ENCODE measurements around the gene GPR35. TPM values are rescaled to one million over a fixed set of nuclear protein-coding genes. Genes with fewer than 3 reads are reported as not detected.

Gene GPR35
- total and polyA plus RNA-seq, 2 donors (not counting 3 experiments of a cell fraction or from before 2014, with no cell fraction given) = 0.18 to 0.33 TPM

DNA sequence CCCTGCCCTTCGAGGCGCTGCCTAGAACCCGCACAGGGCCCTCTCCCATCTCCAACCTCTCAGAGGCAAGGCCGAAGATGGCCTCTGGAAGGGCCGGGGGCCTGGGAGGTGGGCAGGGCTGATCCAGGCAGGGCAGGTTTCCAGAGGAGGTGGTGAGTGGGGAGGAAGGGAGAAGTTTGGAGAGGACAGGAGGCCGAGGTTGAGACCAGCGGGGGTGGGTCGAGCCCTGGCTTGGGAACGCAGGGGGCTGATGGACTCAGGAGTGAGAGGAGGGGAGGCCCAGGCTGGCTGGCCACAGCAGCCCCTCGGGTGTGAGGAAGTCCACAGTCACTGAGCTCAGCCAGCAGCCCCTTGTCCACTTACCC lies 28.2 kb upstream of the GPR35 start:
- CTCF ChIA-PET = interaction anchor here (2.0 kb wide), 1 partner anchor 11 kb away, joined by 5 read pairs; the partner anchor contains the start of gene CAPN10
- FAIRE-seq = no peak
- intact Hi-C loops (cut with micrococcal nuclease) = no loop called here

More for the DNA sequence above, 28.2 kb upstream of the GPR35 start:
- Histone ChIP-seq H2AFZ (ENCODE audit: low read depth, low read length) (no peak overlapping the region), H3K4me3 (replicated peaks in 1 of 3; ENCODE audit: insufficient read depth in 1 of 3, low read depth in 1 of 3, low read length in 3 of 3) (no peak overlapping the region), H3K27ac (ENCODE audit: insufficient read depth, low read depth, low read length) (no peak overlapping the region), H3K9me1 (replicated peaks; ENCODE audit: control insufficient read depth, extremely low read depth, insufficient read depth, low read length) (no peaks in the 10 kb centered on the region), H3K79me2 (ENCODE audit: control insufficient read depth, insufficient read depth, low read length) (peaks cover 2% of the 10 kb centered on the region), H3K36me3 (ENCODE audit: control insufficient read depth in 2 of 2, extremely low read depth in 1 of 2, insufficient read depth in 2 of 2, low read length in 2 of 2) (peaks cover 1 to 19% of the 10 kb centered on the region in 2 experiments), H3K9ac (replicated peaks; ENCODE audit: extremely low read depth, insufficient read depth, low read length) (no peak overlapping the region), H3K4me1 (ENCODE audit: control insufficient read depth, extremely low read depth, insufficient read depth, low read length) (no peaks in the 10 kb centered on the region), H4K20me1 (replicated peaks; ENCODE audit: control insufficient read depth, extremely low read depth, insufficient read depth, low read length) (no peaks in the 10 kb centered on the region), H3K4me2 (ENCODE audit: insufficient read depth, low read length) (no peak overlapping the region), H3K9me3 (replicated peaks; ENCODE audit: control insufficient read depth, insufficient read depth, low read length) (no peaks in the 10 kb centered on the region), H3K27me3 (ENCODE audit: control insufficient read depth in 2 of 2, insufficient read depth in 2 of 2, low read length in 2 of 2) (no peaks in the 10 kb centered on the region)
- no peak for DNase-seq (ENCODE audit: low read depth, low spot score)
- POLR2A ChIA-PET = no interaction called here
- dilution Hi-C loops (cut with MboI; ENCODE audit: extremely low pct_ligation_motif_present, low sequenced_read_pairs) = no loop called here
- BruUV-seq (replicated peaks) = no TSS peak
- TF ChIP-seq, protein P1, sequence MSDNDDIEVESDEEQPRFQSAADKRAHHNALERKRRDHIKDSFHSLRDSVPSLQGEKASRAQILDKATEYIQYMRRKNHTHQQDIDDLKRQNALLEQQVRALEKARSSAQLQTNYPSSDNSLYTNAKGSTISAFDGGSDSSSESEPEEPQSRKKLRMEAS (IDR thresholded peaks at IDR 0.05; ENCODE audit: insufficient read depth, insufficient read length) = no peak
- no peak for TF ChIP-seq FOS (IDR thresholded peaks at IDR 0.05; ENCODE audit: borderline replicate concordance, insufficient read depth, low read length)
- no peak for TF ChIP-seq POLR2A (IDR thresholded peaks at IDR 0.05; ENCODE audit: low read depth, low read length)
- no peak for TF ChIP-seq POLR2AphosphoS5 (IDR thresholded peaks at IDR 0.05; ENCODE audit: insufficient read depth, low read depth, low read length)
- TF ChIP-seq MYC (IDR thresholded peaks at IDR 0.05; ENCODE audit: low read depth, low read length) = no peak
- no peak for TF ChIP-seq EZH2 (IDR thresholded peaks at IDR 0.05; ENCODE audit: borderline replicate concordance, low read depth, low read length, severe bottlenecking)
- TF ChIP-seq GATA2 (IDR thresholded peaks at IDR 0.05; ENCODE audit: insufficient read depth, insufficient read length, low read depth, low read length) = no peak
- TF ChIP-seq, protein P2, sequence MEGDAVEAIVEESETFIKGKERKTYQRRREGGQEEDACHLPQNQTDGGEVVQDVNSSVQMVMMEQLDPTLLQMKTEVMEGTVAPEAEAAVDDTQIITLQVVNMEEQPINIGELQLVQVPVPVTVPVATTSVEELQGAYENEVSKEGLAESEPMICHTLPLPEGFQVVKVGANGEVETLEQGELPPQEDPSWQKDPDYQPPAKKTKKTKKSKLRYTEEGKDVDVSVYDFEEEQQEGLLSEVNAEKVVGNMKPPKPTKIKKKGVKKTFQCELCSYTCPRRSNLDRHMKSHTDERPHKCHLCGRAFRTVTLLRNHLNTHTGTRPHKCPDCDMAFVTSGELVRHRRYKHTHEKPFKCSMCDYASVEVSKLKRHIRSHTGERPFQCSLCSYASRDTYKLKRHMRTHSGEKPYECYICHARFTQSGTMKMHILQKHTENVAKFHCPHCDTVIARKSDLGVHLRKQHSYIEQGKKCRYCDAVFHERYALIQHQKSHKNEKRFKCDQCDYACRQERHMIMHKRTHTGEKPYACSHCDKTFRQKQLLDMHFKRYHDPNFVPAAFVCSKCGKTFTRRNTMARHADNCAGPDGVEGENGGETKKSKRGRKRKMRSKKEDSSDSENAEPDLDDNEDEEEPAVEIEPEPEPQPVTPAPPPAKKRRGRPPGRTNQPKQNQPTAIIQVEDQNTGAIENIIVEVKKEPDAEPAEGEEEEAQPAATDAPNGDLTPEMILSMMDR (IDR thresholded peaks at IDR 0.05; ENCODE audit: extremely low read depth in 1 of 2, insufficient read depth in 1 of 2, low read depth in 1 of 2, low read length in 2 of 2) = no peak
- TF ChIP-seq JUN (IDR thresholded peaks at IDR 0.05; ENCODE audit: borderline replicate concordance, insufficient read depth, insufficient read length, low read depth) = no peak

All from endothelial cell of umbilical vein (primary cell).